HG03135 (cell line): Measurements from ENCODE around the gene HOXC5.

ENCODE experiments used
- ATAC-seq: cut with Tn5 transposase; IDR thresholded peaks from one replicate; pipeline ENCODE4 v1.9.1; 2021; ENCODE audit warnings: mild to moderate bottlenecking, moderate library complexity; ENCODE audit not compliant: unreplicated experiment

HOXC5 gene

DNA sequence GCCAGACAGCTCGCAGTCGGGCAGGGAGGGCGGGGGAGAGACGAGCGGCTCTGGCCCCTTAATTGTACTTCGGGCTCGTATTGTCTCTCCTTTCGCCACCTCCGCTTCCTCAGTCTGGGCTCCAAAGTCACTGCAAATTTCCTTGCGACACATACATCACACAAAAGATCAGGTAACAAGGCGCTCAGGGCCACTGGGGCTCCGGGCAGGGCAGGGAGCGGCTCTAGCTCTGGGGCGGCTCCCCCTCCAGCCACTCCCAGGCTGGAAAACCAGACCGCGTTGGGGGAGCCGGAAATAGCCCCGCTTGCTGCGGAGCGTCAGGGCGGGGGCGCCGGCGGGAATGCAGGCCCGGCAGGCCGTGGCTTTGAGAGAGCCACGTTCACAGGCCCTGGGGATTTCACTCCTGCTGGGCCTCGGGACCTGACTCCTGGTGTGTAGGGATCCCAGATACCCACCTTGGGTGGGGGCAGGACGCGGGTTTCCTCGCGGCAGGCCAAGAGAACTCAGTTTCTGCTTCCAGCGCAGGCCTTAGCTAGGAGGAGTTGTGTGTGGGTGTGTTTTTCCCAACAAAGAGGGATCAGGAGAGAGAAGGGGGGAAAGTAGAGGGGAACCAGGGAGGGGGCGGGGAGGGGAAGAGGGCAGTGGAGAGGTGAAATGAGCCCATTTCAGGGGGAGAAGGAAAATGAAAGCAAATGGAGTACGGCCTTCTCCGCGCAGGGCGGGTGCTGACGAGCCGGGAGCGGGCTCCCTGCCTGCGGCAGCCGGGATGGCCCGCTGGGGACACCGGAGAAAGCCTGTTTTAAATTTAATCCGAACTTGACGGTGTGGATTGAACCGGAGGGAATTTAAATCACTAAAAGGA is 37.2 kb upstream of the HOXC5 start:
- ATAC-seq: no peak

DNA sequence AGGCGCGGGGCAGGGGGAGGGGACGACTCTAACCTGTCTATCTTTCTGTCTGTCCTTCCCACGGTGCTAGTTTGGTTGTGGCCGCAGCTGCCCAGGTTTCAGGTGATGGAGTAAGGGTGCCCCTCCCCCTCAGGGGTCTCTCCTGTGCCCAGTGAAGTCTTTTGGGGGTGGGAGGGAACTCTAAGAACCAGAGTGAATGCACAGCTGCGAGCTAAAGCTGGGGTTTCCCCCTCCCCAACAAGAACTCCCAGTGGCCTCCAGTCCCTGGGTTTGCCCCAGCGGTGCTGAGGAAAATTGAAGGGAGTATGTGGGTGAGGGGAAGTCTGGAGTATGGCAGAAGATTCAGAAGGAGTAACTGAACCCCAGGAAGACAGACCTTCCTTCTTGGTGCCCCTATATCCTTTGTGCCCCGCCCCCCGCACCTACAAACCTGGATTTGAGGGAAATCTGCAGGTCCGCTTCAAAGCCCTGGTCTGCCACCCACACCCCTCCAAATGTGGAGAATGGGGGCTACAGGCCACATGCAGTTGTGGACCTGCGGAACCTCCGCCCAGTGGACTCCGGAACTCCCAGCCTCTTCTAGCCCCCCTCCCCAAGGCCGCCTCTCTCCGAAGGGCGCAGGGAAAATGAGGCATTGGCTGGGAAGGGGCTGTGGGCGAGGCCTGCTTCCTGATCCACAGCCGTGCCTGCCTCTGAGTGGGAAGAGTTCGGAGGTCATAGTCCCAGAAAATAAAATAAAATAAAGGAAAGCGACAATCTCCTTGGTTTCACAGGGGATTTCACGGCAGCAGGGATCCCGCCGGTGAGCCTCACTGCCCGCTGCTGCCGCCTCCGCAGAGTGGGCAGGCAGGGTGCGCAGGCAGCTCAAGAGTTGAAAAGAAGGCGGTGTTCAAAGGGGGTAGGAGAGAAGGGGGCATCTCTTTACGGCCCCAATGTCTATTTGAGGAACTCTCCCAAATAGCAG is 36.3 kb upstream of the HOXC5 start:
- no peak for ATAC-seq

DNA sequence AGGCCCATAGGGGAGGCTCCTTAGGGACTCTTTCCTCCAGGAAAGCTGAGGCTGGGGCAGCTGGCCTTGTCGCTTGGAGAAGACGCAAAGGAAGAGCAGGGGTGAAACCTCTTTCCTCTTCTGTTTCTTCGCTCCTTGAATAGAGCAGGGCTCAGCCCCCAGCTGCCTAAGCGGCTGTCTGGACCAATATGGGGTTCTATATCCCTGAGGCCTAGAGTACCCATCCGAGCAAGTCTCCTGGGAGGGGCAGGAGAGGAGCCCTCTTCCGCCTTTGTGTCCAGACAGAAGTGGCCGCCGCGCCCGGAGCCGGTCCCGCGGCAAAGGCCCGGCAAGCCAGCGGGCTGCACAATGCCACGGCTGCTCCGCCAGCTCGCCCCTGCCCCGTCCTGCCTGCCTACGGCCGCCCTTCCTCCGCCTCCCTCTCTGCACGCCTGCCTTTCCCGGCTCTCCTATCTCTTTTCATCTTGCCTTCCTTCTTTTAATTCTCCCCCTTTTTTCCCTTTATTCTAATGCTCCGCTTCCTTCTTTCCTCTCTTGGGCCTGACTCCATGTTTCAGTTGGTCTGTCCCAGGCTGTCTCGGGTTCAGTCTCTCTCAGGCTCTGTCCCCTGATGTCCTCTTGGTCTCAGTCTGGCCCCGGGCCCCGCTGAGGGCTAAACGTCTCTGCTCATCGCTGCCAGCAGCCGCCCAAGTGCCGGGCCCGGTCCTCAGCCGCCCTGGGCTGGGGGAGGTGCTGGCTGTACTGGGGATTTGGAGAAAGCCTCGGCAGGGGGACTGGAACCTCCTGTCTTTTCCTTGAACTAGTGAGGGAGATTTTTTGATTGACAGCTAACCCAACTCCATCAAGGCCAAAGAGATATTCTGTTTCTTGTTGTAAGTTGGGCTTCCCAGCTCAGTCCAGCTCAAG is 35.4 kb upstream of the HOXC5 start:
- ATAC-seq: no peak

- ATAC-seq: no peak
Observed at GRCh38 chr12:53998110-53998899, 34.5 kb upstream of the HOXC5 start.

- no peak for ATAC-seq
Observed at GRCh38 chr12:53998900-53999236, 34.0 kb upstream of the HOXC5 start.

GRCh38 chr12:53999559-54000115 is 33.2 kb upstream of the HOXC5 start:
- ATAC-seq: no peak

DNA sequence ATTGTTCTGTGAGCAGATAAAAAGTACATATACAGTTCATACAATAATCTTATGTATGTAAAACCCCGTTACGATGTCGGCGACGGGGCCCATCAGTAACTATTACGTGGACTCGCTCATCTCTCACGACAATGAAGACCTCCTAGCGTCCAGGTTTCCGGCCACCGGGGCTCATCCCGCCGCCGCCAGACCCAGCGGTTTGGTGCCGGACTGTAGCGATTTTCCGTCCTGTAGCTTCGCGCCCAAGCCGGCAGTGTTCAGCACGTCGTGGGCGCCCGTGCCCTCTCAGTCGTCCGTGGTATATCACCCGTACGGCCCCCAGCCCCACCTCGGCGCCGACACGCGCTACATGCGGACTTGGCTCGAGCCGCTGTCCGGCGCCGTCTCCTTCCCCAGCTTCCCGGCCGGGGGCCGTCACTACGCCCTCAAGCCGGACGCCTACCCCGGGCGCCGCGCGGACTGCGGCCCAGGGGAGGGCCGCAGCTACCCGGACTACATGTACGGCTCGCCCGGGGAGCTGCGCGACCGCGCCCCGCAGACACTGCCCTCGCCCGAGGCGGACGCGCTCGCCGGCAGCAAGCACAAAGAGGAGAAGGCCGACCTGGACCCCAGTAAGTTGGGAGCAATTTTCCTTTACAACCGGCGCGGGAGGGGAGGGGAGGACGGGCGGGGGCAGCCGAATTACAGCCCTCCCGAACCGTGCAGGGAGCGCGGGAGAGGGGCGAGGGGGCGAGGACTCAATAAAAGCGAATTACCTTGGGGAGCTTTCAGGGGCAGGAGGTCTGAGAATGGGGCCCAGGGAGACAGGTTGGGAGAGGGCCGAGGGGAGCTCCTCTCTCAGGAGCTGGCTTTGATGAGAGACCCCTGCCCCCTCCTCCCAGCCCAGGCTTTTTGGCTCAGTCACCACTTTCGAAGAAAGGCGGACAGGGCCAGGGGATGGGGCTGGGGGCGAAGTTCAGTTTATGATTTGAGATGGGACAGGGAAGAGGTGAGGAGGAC is 32.4 kb upstream of the HOXC5 start, which contains the start of gene HOXC9:
TSS of gene HOXC9 (plus strand) at position 46 of the 999 bp plus-strand sequence. CDS start at position 74, 28 bp downstream.
- no peak for ATAC-seq

- no peak for ATAC-seq
Observed at GRCh38 chr12:54001283-54002187, 31.3 kb upstream of the HOXC5 start.

- no peak for ATAC-seq
Observed at GRCh38 chr12:54002278-54002914, 30.5 kb upstream of the HOXC5 start.

GRCh38 chr12:54002915-54003389 is 29.9 kb upstream of the HOXC5 start:
- ATAC-seq: no peak

DNA sequence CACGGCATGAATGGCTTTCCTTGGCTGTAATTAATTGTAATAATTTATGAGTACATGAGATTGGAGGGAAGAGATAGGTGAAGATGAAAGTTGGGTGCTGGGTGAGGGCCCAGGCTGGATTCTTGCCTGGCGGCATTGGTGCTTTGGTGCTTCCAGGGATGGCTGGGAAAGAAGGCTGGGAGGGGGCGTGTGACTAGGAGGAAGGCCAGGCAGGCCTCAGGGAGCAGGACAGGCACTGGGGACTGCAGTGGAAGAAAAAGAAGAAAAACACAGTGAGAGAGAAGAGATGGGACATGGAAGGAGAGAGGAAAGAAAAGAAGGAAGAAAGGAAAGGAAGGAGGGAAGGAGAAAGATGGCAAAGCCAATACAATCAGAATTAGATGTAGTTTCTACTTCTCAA is 29.2 kb upstream of the HOXC5 start:
- no peak for ATAC-seq

DNA sequence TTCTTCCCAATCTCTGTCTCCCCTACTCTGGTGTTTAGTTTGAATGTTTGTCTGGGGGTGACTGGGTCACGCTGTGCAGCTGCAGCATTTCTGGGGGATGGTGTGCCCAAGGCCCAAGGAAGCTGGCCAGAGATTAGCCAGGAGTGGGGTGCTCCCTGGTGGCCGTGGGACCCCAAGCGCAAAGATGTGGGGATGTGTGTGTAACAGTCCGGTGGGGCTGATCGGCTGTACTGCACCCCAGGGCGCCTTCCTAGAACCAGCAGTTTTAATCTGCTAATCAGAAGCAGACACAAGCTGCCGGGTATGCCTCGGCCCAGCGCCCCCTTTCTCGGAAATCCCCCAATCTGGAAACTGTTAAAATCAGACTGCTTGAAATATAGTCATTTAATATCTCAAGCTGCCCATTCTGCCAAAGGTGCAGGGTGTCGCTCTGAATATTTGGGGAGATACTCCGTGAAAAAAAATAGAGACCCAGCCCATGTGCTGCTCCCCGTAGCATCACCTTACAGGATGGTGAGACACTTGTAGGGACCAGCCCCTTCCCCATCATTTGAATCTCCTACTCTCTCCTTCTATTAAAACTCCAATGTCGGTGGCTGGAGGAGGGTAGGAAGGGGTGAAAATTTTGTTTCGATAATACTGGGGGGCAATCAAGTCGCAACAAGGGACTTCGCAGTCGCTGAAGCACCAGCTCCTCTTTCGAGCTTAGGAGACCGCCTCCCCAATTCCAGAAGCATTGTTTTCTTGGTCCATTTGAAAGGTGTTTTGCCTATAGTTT is 28.6 kb upstream of the HOXC5 start:
- no peak for ATAC-seq

DNA sequence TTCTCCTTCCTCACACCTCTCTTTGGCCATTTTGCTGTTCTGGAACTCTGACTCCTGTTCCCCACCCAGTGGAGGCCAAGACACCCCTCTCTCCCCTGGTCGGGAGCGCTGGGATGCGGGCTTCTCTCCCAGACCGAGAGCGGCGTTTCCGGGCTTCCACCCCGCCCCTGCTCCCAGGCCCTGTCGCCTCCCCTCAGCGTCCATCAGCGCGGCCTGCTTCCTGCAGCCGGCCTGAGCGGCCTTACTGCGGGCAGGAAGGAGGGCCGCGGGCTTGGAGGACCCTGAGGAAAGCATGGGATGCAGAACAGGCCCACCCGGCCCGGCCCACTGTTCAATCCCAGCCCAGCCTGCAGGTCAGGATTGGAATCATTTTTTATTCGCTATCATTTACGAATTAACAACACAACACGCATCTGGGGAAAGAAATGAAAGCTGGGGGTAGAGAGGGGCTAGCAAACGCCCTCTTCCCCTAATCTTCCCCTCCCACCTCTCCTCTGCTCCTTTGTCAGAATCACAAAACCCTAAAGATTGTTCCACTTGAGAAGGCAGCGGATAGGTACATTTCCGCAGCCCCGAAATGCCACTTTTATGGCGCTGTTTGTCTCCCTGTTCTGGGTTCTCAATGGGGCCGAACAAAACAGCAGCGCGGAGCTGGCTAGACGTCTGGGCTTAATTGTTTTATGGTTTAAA is 27.9 kb upstream of the HOXC5 start:
- no peak for ATAC-seq

DNA sequence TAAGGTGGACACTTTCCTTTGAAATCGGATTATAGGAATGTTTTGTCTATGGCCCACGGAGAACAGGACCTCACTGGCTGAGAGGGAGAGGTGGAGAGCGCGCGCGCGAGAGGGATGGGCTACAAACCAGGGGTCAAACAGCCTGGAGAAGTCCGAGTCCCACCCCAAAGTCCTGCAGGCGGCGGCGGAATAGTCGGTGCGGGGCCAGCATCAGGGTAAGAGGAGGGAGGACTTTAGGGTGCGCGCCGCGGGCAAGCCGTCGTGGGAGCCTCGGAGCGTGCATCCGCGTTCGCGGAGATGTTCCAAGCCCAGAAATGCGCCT is 27.4 kb upstream of the HOXC5 start:
- ATAC-seq: no peak

DNA sequence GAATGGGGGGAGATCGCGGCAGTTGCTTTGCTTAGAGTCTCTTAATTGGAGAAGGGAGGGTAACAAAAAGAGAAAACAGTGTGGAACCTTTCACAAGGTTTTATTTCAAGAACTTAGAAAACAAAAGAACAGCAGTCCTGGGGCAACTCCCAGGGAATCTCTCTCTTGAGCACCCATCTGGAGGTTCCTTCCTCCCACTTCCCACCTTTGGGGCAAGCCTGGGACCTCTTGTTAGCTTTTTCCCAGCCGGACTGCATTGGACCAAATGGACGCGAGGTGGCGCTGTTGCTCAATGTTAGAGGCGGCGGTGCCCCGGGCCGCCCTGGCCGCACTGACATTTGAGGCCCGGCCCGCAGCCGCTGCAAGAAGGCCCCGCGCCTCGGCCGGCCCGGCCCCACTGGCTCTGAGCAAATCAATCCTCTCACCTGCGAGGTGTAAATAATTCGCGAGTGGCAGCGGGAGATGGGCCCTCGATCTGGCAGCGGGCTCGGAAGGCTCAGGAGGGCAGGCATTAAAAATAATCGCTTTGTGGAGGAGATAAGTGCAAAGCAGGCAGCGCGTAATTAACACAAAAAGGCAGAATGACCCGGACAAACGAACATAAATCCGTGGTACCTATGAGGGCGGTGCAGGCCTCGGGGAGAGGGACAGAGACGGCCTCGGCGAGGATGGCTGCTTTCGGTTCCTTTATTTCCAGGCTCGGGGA is 26.8 kb upstream of the HOXC5 start:
- ATAC-seq: no peak
